ENCODE measurements around the gene INPP5A.
"Not testable (repeated sequence)": the region's sequence is repeated elsewhere in the genome, so short reads cannot be mapped to it uniquely, and the experiment has no call there.

Gene INPP5A

GRCh38 chr10:132657127-132657706, 119.6 kb downstream of the INPP5A start:
- DNase-seq (ENCODE audit: low read depth in 2 of 2), result no peak

DNA sequence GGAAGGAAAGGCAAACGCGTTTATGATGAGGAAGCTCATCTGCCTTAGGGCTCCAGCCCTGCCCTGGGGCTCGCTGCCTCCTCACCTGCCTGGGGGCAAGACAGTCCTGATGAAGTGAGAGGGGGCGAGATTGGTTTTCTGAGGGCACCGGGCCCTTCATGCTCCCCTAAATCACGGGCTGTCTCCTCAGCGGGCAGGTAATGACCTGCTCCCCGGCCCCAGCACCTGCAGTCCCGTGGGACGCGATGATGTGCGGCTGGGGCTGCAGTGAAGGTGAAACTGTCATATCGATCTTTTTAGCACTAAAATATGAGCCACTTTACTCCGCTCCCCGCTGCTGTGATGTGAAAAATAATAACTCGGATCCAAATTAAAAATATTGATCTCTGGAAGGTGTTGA, 120.2 kb downstream of the INPP5A start:
- DNase-seq (ENCODE audit: low read depth in 2 of 2), result no peak

- DNase-seq (ENCODE audit: low read depth in 2 of 2), result no peak
These were observed 121.1 kb downstream of the INPP5A start for GRCh38 chr10:132658546-132659205.

DNA sequence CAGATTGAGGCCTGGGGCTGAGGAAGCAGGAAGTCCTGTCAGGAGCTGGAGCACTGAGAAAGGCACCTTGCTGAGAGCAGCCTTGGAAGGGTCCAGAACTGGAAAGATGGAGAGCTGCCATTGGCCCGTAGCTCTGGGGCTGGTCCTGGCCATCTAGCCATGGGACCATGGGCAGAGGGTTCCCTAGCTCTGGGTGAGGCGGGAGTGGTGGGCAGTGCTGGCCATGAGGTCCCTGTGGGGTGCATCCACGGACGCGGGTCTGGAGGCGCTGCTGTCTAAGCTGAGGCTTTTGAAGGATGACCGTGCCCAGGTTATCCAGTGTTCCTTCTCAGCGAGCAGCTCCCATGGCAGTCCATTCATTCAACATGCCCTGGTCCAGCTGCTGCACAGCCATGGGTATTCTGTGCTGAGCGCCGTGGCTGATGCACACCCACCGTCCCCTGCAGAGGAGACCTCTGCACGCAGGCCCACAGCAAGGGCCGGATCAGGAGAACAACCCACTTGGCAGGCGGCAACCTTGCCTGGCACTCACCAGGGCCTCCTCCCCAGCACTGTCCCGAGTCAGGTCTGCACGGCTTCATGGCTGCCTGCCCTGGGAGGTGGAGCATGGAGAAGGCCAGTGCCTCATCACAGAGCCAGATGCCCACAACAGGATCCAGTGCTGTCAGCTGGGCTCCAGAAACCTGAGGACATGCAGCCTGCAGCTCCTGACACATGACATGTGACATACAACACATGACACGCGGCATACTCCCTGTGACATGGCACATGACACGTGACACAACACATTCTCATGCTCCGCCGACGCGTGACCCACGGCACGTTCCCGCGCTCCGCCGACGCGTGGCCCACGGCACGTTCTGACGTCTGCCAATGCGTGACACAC, 121.9 kb downstream of the INPP5A start:
- no peak for DNase-seq (ENCODE audit: low read depth in 2 of 2)

GRCh38 chr10:132660385-132660784, 122.8 kb downstream of the INPP5A start:
- no peak for DNase-seq (ENCODE audit: low read depth in 2 of 2)

GRCh38 chr10:132662186-132662920, 124.8 kb downstream of the INPP5A start:
- no peak for DNase-seq (ENCODE audit: low read depth in 2 of 2)

DNA sequence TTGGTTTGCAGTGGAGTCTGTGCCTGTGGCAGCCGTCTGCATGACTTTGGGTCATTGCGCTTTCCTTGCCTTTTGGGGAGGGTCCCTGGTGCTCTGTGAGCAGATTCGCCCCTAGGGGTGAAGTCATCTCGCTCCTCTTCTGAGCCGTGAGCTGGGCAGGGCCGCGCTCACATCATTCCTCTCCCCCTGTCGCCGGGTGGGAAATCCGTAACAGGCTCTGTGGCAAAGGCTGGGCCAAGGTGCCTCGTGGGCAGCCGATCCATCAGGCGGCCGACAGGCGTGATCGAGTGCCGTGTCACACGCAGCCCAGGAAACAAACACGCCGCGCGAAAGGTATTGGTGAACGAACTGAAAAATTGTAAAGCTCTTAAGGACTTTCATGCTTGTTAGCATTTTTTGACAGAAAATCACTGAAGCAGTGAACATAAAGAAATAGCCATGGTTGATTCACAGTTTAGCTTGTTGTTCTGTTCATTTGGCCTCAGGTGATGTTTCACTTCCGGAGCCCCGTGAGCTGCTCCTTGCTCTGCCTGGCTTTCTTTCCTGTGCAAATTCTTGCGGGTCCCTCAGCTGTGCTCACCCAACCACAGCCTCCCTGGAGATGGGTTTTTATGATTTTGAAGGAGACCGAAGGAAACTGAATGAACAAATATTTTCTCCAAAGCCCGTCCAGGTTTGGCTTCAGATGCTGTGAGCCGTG, 126.2 kb downstream of the INPP5A start:
- DNase-seq (ENCODE audit: low read depth in 2 of 2), result no peak

- DNase-seq (ENCODE audit: low read depth in 2 of 2), result no peak
These were observed 126.8 kb downstream of the INPP5A start for GRCh38 chr10:132664407-132664806.

- DNase-seq (ENCODE audit: low read depth in 2 of 2), result no peak
These were observed 127.3 kb downstream of the INPP5A start for GRCh38 chr10:132664883-132665282.

GRCh38 chr10:132665946-132666704, 128.5 kb downstream of the INPP5A start:
- peak in 1 of 2 donors; percentile 15 for DNase-seq (ENCODE audit: low read depth in 2 of 2)

DNA sequence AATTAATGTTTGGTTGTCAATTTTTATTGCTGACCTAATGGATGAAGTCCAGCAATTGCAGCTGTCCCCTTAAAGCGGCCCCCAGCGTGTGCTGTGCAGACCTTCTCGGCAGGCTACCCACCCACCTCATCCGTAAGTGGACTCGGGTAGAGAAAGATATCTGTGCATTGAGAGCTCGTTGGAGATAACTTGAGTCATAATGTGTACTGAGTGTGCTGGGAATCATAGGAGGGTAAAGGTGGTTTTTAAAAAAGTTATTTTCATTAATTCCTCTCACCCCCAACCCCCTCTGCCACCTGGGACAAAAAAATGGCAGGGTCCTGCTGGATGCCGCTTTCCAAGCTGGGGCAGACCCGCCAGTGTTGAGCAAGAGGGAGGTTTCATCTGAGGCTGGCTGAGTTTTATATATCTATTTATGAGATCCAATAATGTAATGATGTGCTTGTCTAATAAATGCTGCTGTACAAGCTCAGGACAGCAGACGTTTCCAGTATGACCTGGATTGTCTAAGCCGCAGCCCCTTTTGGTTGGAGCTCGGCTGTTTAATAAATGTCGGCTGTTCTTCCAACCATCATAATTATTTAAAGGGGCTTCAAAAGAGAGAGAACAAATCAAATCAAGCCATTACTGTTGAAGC, 129.2 kb downstream of the INPP5A start:
- DNase-seq (ENCODE audit: low read depth in 2 of 2), result no peak

DNA sequence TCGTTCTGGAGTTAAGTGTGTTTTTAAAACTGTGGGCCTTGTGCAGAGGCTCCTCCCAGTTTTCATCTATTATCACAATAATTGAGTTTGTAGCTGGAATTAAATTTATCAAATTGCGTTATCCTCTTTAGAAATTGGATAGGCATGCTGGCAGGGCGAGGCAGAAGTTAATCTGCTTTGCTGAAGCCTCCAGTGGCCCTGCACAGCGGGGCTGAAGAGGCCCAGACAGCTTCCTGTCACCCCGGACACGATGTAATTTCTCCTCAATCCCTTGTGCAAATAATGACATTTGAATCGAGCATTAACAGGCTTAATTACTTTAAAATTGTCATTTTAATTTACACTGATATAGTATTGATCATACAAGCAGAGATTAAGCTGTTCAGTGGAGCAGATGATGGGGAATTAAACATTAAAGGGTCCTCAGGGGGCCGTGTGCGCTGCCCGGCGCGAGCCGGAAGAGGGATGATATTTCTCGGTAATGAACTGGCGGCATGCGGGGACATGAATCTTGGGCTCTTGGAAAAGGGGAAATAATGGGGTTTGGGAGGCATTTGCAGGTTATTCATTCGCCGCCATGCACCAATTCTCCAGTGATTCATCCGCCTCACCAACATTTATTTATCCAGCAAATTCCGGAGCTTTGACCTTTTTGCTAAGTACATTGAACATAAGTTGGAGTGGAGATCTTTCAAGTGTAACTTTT, 129.9 kb downstream of the INPP5A start:
- no peak for DNase-seq (ENCODE audit: low read depth in 2 of 2)

DNA sequence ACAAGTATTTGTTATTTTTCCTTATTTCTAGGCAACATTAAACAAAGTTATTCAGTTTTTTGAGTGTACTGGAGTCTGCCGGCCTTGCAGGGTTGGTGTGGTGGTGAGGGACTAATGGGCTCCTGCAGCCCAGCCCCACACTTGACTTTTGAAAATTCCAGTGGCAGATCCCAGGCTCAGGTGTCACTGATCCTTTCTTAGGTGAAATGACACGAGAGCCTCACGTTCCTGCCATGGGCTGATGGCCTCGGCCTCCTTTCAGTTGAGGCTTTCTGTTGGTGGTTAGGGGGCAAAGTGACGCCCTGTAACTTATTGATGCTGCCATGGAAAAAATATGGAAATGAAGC, 130.4 kb downstream of the INPP5A start:
- DNase-seq (ENCODE audit: low read depth in 2 of 2), result no peak

DNA sequence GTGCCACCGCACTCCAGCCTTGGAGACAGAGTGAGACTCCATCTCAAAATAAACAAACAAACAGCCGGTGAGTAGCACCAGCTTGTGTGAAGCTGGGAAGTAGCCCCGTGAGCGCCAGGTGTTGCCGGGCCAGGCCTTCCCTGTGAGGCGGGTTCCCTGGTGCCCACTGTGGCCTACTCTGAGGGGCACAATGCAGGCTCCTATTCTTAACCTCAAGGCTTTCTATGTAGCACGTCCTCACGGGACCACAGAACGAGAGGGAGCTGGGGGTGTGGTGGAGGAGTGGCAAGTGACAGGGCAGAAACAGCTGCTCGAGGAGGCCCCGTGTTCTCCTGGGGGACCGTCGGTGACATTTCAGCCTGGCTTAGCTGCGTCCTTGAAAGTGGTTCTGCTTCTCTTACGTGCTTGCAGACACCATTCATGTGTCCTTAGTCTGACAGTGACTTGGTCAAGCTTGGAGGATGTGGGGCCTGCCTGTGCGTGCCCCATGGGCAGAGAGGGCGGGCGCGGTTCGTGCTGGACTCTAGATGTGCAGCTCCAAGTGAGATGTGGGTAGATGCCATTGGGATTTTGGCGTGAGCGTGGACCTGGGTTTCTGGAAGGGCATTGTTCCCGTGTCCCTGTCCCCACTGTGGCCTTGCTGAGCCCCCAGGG, 131.7 kb downstream of the INPP5A start:
- DNase-seq (ENCODE audit: low read depth in 2 of 2), result no peak

DNA sequence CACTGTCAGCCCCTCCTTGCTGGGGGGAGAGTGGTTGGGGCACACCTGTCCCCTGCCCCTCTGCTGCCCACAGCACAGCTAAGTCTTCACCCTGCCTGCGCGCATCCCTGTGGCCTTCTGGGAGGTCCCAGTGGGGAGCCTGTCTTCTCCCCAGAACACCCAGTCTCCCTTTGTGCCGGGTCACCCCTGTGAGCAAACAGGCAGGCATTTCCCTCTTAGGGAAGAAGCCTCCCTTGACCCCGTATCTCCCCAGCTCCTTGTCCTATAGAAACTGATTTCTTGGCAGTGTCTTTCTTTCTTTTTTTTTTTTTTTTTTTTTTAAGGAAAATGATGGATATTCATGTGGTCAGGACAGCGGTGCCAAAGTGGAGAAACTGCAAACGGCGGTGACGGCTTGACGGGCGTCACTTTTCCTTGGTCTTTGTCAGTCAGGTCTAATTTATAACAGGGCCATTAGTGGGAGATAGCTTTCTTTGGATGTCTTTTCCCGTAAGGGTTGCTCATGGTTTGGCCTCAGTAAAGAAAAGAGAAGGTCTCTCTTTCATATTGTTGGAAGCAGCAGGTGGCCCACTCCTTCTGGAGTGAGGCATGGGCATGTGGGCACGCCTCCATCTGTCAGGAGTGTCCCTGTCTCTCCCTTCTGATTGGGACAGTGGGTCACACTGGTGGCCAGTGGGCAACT, 133.1 kb downstream of the INPP5A start:
- no peak for DNase-seq (ENCODE audit: low read depth in 2 of 2)

DNA sequence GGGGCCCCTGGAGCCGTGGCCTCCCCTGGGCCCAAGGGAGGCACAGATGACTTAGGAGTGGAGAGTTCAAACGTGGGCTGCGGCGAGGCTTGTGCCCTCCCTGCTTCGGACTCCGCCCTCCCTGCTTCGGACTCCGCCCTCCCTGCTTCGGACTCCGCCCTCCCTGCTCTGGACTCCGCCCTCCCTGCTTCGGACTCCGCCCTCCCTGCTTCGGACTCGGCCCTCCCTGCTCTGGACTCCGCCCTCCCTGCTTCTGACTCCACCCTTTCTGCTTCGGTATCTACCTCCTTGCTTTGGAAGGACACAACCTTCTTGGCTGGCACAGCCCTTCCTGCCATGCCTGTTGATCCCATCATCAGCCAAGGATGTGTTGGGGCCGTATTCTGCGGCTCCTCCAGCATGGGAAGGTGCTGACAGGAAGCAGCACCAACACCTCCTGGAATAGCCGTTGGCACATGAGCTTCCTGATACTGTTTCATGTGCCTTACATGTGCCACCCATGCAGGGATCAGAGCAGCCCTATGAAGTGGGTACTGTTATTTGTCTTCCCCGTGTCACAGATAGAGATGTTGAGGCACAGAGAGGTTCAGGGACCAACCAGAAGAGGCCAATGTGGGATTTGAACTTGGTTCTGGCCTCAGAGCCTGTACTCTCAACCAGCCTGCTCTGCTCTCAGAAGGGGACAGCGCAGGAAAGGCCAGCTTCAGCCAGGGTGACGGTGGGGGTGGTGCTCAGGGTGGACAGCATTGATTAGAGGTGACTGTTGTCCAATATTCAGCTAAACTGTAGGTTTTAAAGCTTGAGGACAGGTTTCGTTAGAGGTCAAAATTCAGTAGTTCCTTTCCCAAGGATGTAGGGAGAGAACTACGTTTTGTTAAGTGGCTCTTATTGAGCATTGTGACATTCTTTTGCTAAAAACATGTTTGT, 133.9 kb downstream of the INPP5A start:
- DNase-seq (ENCODE audit: low read depth in 2 of 2), result no peak

GRCh38 chr10:132673746-132674145, 136.2 kb downstream of the INPP5A start:
- not testable (repeated sequence) for DNase-seq (ENCODE audit: low read depth in 2 of 2)

DNA sequence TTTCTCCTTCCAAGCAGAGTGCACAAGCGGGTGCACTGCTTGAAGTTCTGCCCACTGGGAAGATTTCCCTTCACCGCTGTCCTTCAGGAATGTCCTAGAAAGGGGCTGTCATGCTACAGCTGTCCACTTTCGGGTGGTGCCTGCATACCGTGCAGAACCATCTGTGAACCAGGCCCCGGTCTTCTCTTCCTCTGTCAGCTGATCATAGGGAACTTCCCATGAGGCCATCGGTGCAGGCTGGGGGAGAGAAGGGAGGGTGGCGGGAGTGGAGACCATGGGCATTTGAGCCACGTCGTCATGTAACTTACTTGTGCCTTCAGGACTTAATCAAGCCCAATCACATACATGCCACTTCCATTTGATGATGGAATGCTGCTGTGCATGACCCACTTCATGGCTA, 136.7 kb downstream of the INPP5A start:
- DNase-seq (ENCODE audit: low read depth in 2 of 2), result no peak
